GM08714 (cell line): ENCODE measurements around the gene KCTD7.
"Not testable (repeated sequence)": the region's sequence is repeated elsewhere in the genome, so short reads cannot be mapped to it uniquely, and the experiment has no call there.

Source experiments
- H3K4me3 ChIP-seq: fragments of 200-500 bp; sonication (Bioruptor generic); 2 replicates; pipeline ENCODE4 v1.5.1; 2014; ENCODE audit warnings: mild to moderate bottlenecking, low read length, inconsistent platforms
- ZNF274 ChIP-seq: IDR thresholded peaks from 2 replicates; pipeline ENCODE4 v1.6.1; 2012; ENCODE audit warnings: mild to moderate bottlenecking, low read depth, low read length

Gene KCTD7

GRCh38 chr7:66634816-66635215 lies 6.1 kb downstream of the KCTD7 start:
- no peak for TF ChIP-seq ZNF274
- no peak overlapping the region for H3K4me3 ChIP-seq

- H3K4me3 ChIP-seq, result not testable (repeated sequence)
Measured at GRCh38 chr7:66635322-66635981, 6.8 kb downstream of the KCTD7 start.

GRCh38 chr7:66635982-66636546 lies 7.4 kb downstream of the KCTD7 start:
- H3K4me3 ChIP-seq, result not testable (repeated sequence)

GRCh38 chr7:66638309-66639099 lies 9.8 kb downstream of the KCTD7 start:
- no peak for TF ChIP-seq ZNF274
- H3K4me3 ChIP-seq, result no peak overlapping the region

GRCh38 chr7:66639773-66640172 lies 11.1 kb downstream of the KCTD7 start:
- TF ChIP-seq ZNF274, result no peak
- H3K4me3 ChIP-seq, result no peak overlapping the region

- no peak for TF ChIP-seq ZNF274
- no peak overlapping the region for H3K4me3 ChIP-seq
Measured at GRCh38 chr7:66640802-66641525, 12.3 kb downstream of the KCTD7 start.

GRCh38 chr7:66641526-66641871 lies 12.8 kb downstream of the KCTD7 start:
- no peak overlapping the region for H3K4me3 ChIP-seq
- no peak for TF ChIP-seq ZNF274

- no peak for TF ChIP-seq ZNF274
- H3K4me3 ChIP-seq, result no peak overlapping the region
Measured at GRCh38 chr7:66642186-66642585, 13.5 kb downstream of the KCTD7 start.

- no peak for TF ChIP-seq ZNF274
- no peak overlapping the region for H3K4me3 ChIP-seq
Measured at GRCh38 chr7:66642932-66643331, 14.3 kb downstream of the KCTD7 start.

GRCh38 chr7:66643395-66643794 lies 14.7 kb downstream of the KCTD7 start:
- no peak for TF ChIP-seq ZNF274

GRCh38 chr7:66651026-66651425 lies 22.3 kb downstream of the KCTD7 start:
- H3K4me3 ChIP-seq, result not testable (repeated sequence)

More at GRCh38 chr7:66643395-66643794, 14.7 kb downstream of the KCTD7 start:
- no peak overlapping the region for H3K4me3 ChIP-seq

- peak overlapping the region; percentile 78 for H3K4me3 ChIP-seq
Measured at GRCh38 chr7:66653719-66654274, 25.1 kb downstream of the KCTD7 start.

GRCh38 chr7:66654275-66655112 lies 25.8 kb downstream of the KCTD7 start:
- no peak for TF ChIP-seq ZNF274
- H3K4me3 ChIP-seq, result peak overlapping the region; percentile 78

GRCh38 chr7:66655113-66655806 lies 26.6 kb downstream of the KCTD7 start:
- H3K4me3 ChIP-seq, result peak overlapping the region; percentile 78

GRCh38 chr7:66655826-66656485 lies 27.3 kb downstream of the KCTD7 start:
- not testable (repeated sequence) for H3K4me3 ChIP-seq
